HEK293 (cell line): ENCODE results near the gene CCDC92B.

Experiments used
- CTCF ChIA-PET: fragments of 350-600 bp; formaldehyde crosslinking; extraction: SDS; loops from one replicate; lab custom pipeline; 2021; ENCODE audit warnings: antibody characterized with exemption; lab: Yijun Ruan, JAX
- POLR2A ChIA-PET: fragments of 300-600 bp; formaldehyde crosslinking; extraction: SDS; loops from one replicate; lab custom pipeline; 2020; ENCODE audit warnings: antibody characterized with exemption, inconsistent platforms; lab: Yijun Ruan, JAX
- H3K27ac ChIP-seq: fragments of 200-500 bp; sonication (Bioruptor generic); 2 replicates; pipeline ENCODE4 v1.5.1; 2014; ENCODE audit warnings: low read depth, low read length, control low read depth, inconsistent platforms; ENCODE audit errors: extremely low read depth
- H3K36me3 ChIP-seq, 2 experiments: fragments of 200-500 bp in 1 of 2; sonication (Bioruptor generic) in 1 of 2; 1 replicate in 1 of 2; 2 replicates in 1 of 2; pipeline ENCODE4 v1.5.1; 2014 to 2017; ENCODE audit warnings: inconsistent platforms in 2 of 2, low read length in 2 of 2; ENCODE audit not compliant: control insufficient read depth in 2 of 2, insufficient read depth in 1 of 2
- H3K4me1 ChIP-seq: fragments of 200-500 bp; sonication (Bioruptor generic); 2 replicates; pipeline ENCODE4 v1.5.1; 2014; ENCODE audit warnings: mild to moderate bottlenecking, low read length, inconsistent platforms; ENCODE audit not compliant: control insufficient read depth, insufficient read depth
- H3K4me3 ChIP-seq: 2 replicates; pipeline ENCODE4 v1.5.1; 2011; ENCODE audit warnings: low read depth, mild to moderate bottlenecking, control low read depth, low read length, moderate library complexity
- H3K9me3 ChIP-seq: fragments of 200-500 bp; sonication (Bioruptor generic); 2 replicates; pipeline ENCODE4 v1.5.1; 2014; ENCODE audit warnings: low read depth, low read length, inconsistent platforms; ENCODE audit not compliant: control insufficient read depth, insufficient read depth
- GLIS2 ChIP-seq: fragments of 450-650 bp; formaldehyde crosslinking; IDR thresholded peaks from 2 replicates; pipeline ENCODE4 v1.5.1; 2016; ENCODE audit warnings: missing biosample characterization, missing genetic modification characterization
- KLF16 ChIP-seq: fragments of 450-650 bp; formaldehyde crosslinking; IDR thresholded peaks from 2 replicates; pipeline ENCODE4 v1.5.1; 2017; ENCODE audit warnings: missing biosample characterization, missing genetic modification characterization
- KLF8 ChIP-seq: fragments of 450-650 bp; formaldehyde crosslinking; IDR thresholded peaks from 2 replicates; pipeline ENCODE4 v1.5.1; 2016; ENCODE audit warnings: missing biosample characterization, missing genetic modification characterization
- KLF9 ChIP-seq: fragments of 450-650 bp; formaldehyde crosslinking; IDR thresholded peaks from 2 replicates; pipeline ENCODE4 v1.5.1; 2016; ENCODE audit warnings: missing biosample characterization, missing genetic modification characterization, low read depth
- YY2 ChIP-seq: fragments of 450-650 bp; formaldehyde crosslinking; IDR thresholded peaks from 2 replicates; pipeline ENCODE4 v1.5.1; 2016; ENCODE audit warnings: missing biosample characterization, missing genetic modification characterization
- ZBTB17 ChIP-seq: fragments of 450-650 bp; formaldehyde crosslinking; IDR thresholded peaks from 2 replicates; pipeline ENCODE4 v1.5.1; 2016; ENCODE audit warnings: missing biosample characterization, missing genetic modification characterization
- ZBTB8A ChIP-seq: fragments of 450-650 bp; formaldehyde crosslinking; IDR thresholded peaks from 2 replicates; pipeline ENCODE4 v1.5.1; 2016; ENCODE audit warnings: missing biosample characterization, missing genetic modification characterization
- ZFP41 ChIP-seq: fragments of 450-650 bp; formaldehyde crosslinking; IDR thresholded peaks from 2 replicates; pipeline ENCODE4 v1.5.1; 2016; ENCODE audit warnings: missing biosample characterization, missing genetic modification characterization, borderline replicate concordance
- ZNF114 ChIP-seq: fragments of 450-650 bp; formaldehyde crosslinking; IDR thresholded peaks from 2 replicates; pipeline ENCODE4 v1.5.0; 2017; ENCODE audit warnings: missing biosample characterization, missing genetic modification characterization
- ZNF335 ChIP-seq: fragments of 450-650 bp; formaldehyde crosslinking; conservative IDR thresholded peaks from 2 replicates; pipeline ENCODE4 v1.5.1; 2016; ENCODE audit warnings: missing biosample characterization, missing genetic modification characterization
- ZNF341 ChIP-seq: fragments of 450-650 bp; formaldehyde crosslinking; IDR thresholded peaks from 2 replicates; pipeline ENCODE4; 2016; ENCODE audit warnings: low read depth, missing biosample characterization, missing genetic modification characterization
- ZNF530 ChIP-seq: fragments of 450-650 bp; formaldehyde crosslinking; IDR thresholded peaks from 2 replicates; pipeline ENCODE4 v1.5.1; 2016; ENCODE audit warnings: low read depth, missing biosample characterization, missing genetic modification characterization
- ZNF561 ChIP-seq: fragments of 450-650 bp; IDR thresholded peaks from 2 replicates; pipeline ENCODE4 v1.5.1; 2018; ENCODE audit warnings: missing biosample characterization, missing genetic modification characterization, borderline replicate concordance
- ZNF600 ChIP-seq: fragments of 450-650 bp; formaldehyde crosslinking; IDR thresholded peaks from 2 replicates; pipeline ENCODE4 v1.5.1; 2016; ENCODE audit warnings: missing biosample characterization, missing genetic modification characterization
- ZNF76 ChIP-seq: fragments of 450-650 bp; formaldehyde crosslinking; IDR thresholded peaks from 2 replicates; pipeline ENCODE4; 2016; ENCODE audit warnings: low read depth, missing biosample characterization, missing genetic modification characterization, borderline replicate concordance
- ZNF830 ChIP-seq: fragments of 450-650 bp; IDR thresholded peaks from 2 replicates; pipeline ENCODE4 v1.5.0; 2018; ENCODE audit warnings: missing biosample characterization, missing genetic modification characterization, low read depth, mild to moderate bottlenecking, moderate library complexity
- ZNF843 ChIP-seq: fragments of 450-650 bp; formaldehyde crosslinking; IDR thresholded peaks from 2 replicates; pipeline ENCODE4 v1.5.1; 2016; ENCODE audit warnings: missing biosample characterization, missing genetic modification characterization
- TF ChIP-seq, protein P1 (sequence below): fragments of 450-650 bp; formaldehyde crosslinking; optimal IDR thresholded peaks from 2 replicates; pipeline ENCODE3; 2016; ENCODE audit warnings: missing biosample characterization, mild to moderate bottlenecking, missing genetic modification characterization
- TF ChIP-seq, protein P2 (sequence below): fragments of 450-650 bp; formaldehyde crosslinking; IDR thresholded peaks from 2 replicates; pipeline ENCODE4 v1.5.1; 2017; ENCODE audit warnings: missing biosample characterization, missing genetic modification characterization
- TF ChIP-seq, protein P3 (sequence below): fragments of 450-650 bp; formaldehyde crosslinking; IDR thresholded peaks from 2 replicates; pipeline ENCODE4 v1.5.1; 2016; ENCODE audit warnings: missing biosample characterization, missing genetic modification characterization
- TF ChIP-seq, protein P4 (sequence below): fragments of 450-650 bp; formaldehyde crosslinking; IDR thresholded peaks from 2 replicates; pipeline ENCODE4 v1.5.1; 2016; ENCODE audit warnings: missing biosample characterization, missing genetic modification characterization
- TF ChIP-seq, protein P5 (sequence below): fragments of 450-650 bp; formaldehyde crosslinking; IDR thresholded peaks from 2 replicates; pipeline ENCODE4 v1.5.1; 2016; ENCODE audit warnings: missing biosample characterization, missing genetic modification characterization

CCDC92B gene

GRCh38 chr17:2711608-2712299 lies 37.7 kb downstream of the CCDC92B start, which contains the start of gene CLUH (continued):
- peak; percentile 16; the same call in 1 of the 2 replicates for TF ChIP-seq ZNF341 (tag by site-specific recombination)

DNA sequence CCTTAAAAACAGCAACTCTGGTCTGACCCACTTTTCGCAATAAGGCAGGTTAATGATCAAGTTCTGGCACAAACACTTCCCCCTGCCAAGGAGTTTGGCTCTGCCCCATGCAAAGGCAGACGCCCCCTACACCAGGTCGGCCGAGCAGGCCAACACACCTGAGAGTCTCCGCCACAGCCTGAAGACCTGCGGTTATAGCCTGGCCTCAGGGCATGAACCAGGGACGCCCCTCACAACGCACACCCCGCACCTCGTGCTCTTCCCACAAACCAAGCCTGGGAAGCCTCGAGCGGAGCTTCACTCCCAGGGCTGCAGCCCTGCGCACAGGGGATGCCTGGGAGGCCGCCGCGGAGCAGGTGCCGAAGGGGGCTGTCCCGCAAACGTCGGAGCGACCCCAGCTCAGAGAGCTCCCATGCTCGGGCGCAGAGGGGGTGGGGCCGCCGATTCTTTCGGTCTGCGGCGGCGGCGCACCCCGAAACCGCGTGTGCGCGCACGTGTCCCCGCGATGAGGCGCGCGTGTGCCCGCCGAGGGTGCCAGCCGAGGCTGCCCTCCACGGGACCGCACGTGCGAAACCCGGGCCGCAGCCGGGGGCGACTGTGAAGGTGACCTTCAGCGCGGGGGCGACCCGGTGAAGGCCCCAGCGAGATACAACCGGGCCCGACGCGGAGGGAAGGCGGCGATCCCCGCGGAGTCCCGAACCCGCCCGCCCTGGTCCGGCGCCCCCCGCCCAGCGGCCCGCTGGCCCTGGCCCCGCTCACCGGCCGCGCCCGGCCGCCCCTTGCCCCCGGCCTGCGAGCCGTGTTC lies 38.4 kb downstream of the CCDC92B start:
- Histone ChIP-seq H3K36me3 (no peaks in the 10 kb centered on the region), H3K27ac (peak overlapping the region; percentile 63; the same call in 1 of the 2 replicates), H3K4me3 (peak overlapping the region; percentile 73), H3K4me1 (peaks cover 9% of the 10 kb centered on the region), H3K9me3 (no peaks in the 10 kb centered on the region)
- ChIA-PET POLR2A (interaction anchor here (1.1 to 2.1 kb wide), 2 partner anchors 81 to 118 kb away, joined by 3 to 7 read pairs; partner anchors contain the start of gene PAFAH1B1), CTCF (interaction anchor here (0.6 to 1.2 kb wide), 4 partner anchors 35 to 265 kb away, joined by 3 to 4 read pairs (median 3); no protein-coding TSS in a partner anchor)
- TF ChIP-seq ZFP41 (tag by site-specific recombination) (no peak), ZNF76 (tag by site-specific recombination) (peak; percentile 69; the same call in 1 of the 2 replicates), ZNF335 (tag by site-specific recombination) (peak; percentile 44; the same call in 1 of the 2 replicates), ZBTB17 (tag by site-specific recombination) (peak; percentile 50; the same call in 1 of the 2 replicates), GLIS2 (tag by site-specific recombination) (peak; percentile 67; the same call in 1 of the 2 replicates), ZNF843 (tag by site-specific recombination) (0 out of 2 replicates have a peak, but pooled peaks have one; percentile 13), KLF9 (tag by site-specific recombination) (peak; percentile 42), ZNF561 (tag by site-specific recombination) (no peak), ZNF530 (tag by site-specific recombination) (no peak), YY2 (no peak), ZNF114 (no peak), ZNF600 (tag by site-specific recombination) (peak; percentile 61; the same call in 1 of the 2 replicates), KLF16 (tag by site-specific recombination) (0 out of 2 replicates have a peak, but pooled peaks have one; percentile 41), ZNF830 (no peak), KLF8 (tag by site-specific recombination) (peak; percentile 41; the same call in 1 of the 2 replicates), ZBTB8A (tag by site-specific recombination) (peak; percentile 43; the same call in 1 of the 2 replicates)
- TF ChIP-seq, protein P1, sequence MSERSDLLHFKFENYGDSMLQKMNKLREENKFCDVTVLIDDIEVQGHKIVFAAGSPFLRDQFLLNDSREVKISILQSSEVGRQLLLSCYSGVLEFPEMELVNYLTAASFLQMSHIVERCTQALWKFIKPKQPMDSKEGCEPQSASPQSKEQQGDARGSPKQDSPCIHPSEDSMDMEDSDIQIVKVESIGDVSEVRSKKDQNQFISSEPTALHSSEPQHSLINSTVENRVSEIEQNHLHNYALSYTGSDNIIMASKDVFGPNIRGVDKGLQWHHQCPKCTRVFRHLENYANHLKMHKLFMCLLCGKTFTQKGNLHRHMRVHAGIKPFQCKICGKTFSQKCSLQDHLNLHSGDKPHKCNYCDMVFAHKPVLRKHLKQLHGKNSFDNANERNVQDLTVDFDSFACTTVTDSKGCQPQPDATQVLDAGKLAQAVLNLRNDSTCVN (tag by site-specific recombination) = peak; percentile 93
- TF ChIP-seq, protein P2, sequence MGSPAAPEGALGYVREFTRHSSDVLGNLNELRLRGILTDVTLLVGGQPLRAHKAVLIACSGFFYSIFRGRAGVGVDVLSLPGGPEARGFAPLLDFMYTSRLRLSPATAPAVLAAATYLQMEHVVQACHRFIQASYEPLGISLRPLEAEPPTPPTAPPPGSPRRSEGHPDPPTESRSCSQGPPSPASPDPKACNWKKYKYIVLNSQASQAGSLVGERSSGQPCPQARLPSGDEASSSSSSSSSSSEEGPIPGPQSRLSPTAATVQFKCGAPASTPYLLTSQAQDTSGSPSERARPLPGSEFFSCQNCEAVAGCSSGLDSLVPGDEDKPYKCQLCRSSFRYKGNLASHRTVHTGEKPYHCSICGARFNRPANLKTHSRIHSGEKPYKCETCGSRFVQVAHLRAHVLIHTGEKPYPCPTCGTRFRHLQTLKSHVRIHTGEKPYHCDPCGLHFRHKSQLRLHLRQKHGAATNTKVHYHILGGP (tag by site-specific recombination) = no peak
- TF ChIP-seq, protein P3, sequence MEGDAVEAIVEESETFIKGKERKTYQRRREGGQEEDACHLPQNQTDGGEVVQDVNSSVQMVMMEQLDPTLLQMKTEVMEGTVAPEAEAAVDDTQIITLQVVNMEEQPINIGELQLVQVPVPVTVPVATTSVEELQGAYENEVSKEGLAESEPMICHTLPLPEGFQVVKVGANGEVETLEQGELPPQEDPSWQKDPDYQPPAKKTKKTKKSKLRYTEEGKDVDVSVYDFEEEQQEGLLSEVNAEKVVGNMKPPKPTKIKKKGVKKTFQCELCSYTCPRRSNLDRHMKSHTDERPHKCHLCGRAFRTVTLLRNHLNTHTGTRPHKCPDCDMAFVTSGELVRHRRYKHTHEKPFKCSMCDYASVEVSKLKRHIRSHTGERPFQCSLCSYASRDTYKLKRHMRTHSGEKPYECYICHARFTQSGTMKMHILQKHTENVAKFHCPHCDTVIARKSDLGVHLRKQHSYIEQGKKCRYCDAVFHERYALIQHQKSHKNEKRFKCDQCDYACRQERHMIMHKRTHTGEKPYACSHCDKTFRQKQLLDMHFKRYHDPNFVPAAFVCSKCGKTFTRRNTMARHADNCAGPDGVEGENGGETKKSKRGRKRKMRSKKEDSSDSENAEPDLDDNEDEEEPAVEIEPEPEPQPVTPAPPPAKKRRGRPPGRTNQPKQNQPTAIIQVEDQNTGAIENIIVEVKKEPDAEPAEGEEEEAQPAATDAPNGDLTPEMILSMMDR (tag by site-specific recombination) = peak; percentile 24; the same call in 1 of the 2 replicates
- TF ChIP-seq, protein P4, sequence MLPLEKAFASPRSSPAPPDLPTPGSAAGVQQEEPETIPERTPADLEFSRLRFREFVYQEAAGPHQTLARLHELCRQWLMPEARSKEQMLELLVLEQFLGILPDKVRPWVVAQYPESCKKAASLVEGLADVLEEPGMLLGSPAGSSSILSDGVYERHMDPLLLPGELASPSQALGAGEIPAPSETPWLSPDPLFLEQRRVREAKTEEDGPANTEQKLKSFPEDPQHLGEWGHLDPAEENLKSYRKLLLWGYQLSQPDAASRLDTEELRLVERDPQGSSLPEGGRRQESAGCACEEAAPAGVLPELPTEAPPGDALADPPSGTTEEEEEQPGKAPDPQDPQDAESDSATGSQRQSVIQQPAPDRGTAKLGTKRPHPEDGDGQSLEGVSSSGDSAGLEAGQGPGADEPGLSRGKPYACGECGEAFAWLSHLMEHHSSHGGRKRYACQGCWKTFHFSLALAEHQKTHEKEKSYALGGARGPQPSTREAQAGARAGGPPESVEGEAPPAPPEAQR (tag by site-specific recombination) = no peak
- TF ChIP-seq, protein P5, sequence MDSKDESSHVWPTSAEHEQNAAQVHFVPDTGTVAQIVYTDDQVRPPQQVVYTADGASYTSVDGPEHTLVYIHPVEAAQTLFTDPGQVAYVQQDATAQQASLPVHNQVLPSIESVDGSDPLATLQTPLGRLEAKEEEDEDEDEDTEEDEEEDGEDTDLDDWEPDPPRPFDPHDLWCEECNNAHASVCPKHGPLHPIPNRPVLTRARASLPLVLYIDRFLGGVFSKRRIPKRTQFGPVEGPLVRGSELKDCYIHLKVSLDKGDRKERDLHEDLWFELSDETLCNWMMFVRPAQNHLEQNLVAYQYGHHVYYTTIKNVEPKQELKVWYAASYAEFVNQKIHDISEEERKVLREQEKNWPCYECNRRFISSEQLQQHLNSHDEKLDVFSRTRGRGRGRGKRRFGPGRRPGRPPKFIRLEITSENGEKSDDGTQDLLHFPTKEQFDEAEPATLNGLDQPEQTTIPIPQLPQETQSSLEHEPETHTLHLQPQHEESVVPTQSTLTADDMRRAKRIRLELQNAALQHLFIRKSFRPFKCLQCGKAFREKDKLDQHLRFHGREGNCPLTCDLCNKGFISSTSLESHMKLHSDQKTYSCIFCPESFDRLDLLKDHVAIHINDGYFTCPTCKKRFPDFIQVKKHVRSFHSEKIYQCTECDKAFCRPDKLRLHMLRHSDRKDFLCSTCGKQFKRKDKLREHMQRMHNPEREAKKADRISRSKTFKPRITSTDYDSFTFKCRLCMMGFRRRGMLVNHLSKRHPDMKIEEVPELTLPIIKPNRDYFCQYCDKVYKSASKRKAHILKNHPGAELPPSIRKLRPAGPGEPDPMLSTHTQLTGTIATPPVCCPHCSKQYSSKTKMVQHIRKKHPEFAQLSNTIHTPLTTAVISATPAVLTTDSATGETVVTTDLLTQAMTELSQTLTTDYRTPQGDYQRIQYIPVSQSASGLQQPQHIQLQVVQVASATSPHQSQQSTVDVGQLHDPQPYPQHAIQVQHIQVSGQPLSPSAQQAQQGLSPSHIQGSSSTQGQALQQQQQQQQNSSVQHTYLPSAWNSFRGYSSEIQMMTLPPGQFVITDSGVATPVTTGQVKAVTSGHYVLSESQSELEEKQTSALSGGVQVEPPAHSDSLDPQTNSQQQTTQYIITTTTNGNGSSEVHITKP (tag by site-specific recombination) = peak; percentile 94
